ENCODE measurements around the gene ICAM2.

Gene ICAM2

DNA sequence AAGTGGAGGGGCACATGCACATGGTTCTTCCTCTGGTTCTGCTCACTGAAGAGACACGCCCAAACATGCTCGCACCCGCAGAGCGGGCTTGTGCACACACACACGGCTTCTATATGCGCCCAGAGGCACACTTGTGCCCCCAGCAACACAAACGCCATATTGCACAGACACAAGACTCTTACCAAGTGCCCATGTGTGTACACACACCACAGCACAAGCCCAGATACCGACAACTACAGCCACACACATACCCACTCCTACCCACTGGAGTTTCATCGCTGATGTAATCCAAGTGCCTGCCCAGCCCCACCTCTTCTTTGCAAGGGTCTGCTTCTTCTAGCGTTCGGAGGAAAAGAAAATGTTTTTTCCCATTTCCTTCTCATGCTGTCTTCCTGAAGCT, 28.8 kb downstream of the ICAM2 start:
- Histone ChIP-seq H2BK12ac (ENCODE audit: low read length in 2 of 2) (no peak overlapping the region), H3K9me3 (ENCODE audit: control insufficient read depth, low read length) (no peaks in the 10 kb centered on the region), H4K91ac (ENCODE audit: low read length) (no peak overlapping the region), H3K79me1 (replicated peaks; ENCODE audit: low read length, poor library complexity, severe bottlenecking) (no peaks in the 10 kb centered on the region), H3K4ac (ENCODE audit: low read depth in 1 of 2, low read length in 2 of 2) (no peak overlapping the region), H3K36me3 (ENCODE audit: control insufficient read depth in 1 of 2, insufficient read depth in 2 of 2, low read depth in 1 of 2, low read length in 2 of 2) (no peaks in the 10 kb centered on the region), H3K4me3 (ENCODE audit: insufficient read depth in 1 of 2, low read depth in 1 of 2, low read length in 2 of 2) (no peak overlapping the region), H3K27ac (ENCODE audit: low read length, poor library complexity, severe bottlenecking) (no peak overlapping the region), H3K18ac (ENCODE audit: low read depth in 1 of 2, low read length in 2 of 2) (no peak overlapping the region), H3K27me3 (ENCODE audit: control insufficient read depth in 1 of 2, insufficient read depth in 1 of 2, low read length in 2 of 2) (peaks cover 46 to 66% of the 10 kb centered on the region in 2 experiments), H2AFZ (ENCODE audit: low read depth, low read length) (no peak overlapping the region), H2BK120ac (ENCODE audit: low read depth, low read length) (no peak overlapping the region), H3K9ac (ENCODE audit: low read length) (no peak overlapping the region), H2BK5ac (ENCODE audit: low read depth, low read length, poor library complexity, severe bottlenecking) (no peak overlapping the region), H2BK15ac (ENCODE audit: low read depth, poor library complexity, severe bottlenecking) (no peak overlapping the region), H3K23ac (ENCODE audit: low read length in 2 of 2) (no peak overlapping the region), H3K4me2 (ENCODE audit: low read length, poor library complexity, severe bottlenecking) (no peak overlapping the region), H4K8ac (ENCODE audit: low read length) (no peak overlapping the region), H3K4me1 (ENCODE audit: control insufficient read depth, insufficient read depth, low read depth, low read length) (peaks cover 7% of the 10 kb centered on the region), H3K14ac (ENCODE audit: low read length in 2 of 2) (no peak overlapping the region), H2AK5ac (ENCODE audit: low read length, severe bottlenecking) (no peak overlapping the region)
- DNase-seq: no peak
- 92% methylated on average over 11 of the region's 11 CpGs for WGBS

DNA sequence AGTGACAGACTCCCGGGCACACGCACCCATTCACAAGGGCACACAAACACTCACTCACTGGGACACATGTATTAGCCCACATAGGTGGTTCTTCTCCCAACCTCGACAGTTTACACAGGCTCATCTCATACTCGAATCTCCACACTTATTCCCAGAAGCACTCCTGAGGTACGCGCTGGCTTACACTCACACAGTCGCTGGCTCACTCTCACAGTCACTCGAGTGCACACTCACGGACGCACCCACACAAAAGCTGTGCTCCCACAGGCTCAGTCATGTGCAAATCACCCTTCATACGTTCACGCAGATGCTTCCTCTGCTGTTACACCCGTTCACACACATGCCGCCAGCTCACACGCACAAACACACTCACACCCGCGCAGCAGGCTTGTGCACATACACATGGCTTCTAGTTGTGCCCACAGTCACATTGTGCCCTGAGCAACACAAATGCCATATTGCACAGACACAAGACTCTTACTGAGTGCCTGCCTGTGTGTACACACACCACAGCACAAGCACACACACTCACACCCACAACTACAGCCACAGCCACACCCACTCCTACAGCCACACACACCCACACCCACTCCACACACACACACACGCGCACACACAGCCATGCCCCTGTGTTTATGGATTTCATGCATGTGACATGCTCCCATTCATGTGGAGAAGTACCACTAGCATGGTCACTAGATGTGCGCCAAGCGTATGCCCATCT, 30.6 kb downstream of the ICAM2 start:
- H3K4me2 ChIP-seq (ENCODE audit: low read length, poor library complexity, severe bottlenecking): no peak overlapping the region
- no peak overlapping the region for H3K4ac ChIP-seq (ENCODE audit: low read depth in 1 of 2, low read length in 2 of 2)
- no peak overlapping the region for H2AFZ ChIP-seq (ENCODE audit: low read depth, low read length)
- H2BK120ac ChIP-seq (ENCODE audit: low read depth, low read length): no peak overlapping the region
- peak overlapping the region in 1 of 2 experiments; percentile 0 for H3K14ac ChIP-seq (ENCODE audit: low read length in 2 of 2)
- no peaks in the 10 kb centered on the region for H3K9me3 ChIP-seq (ENCODE audit: control insufficient read depth, low read length)
- H4K8ac ChIP-seq (ENCODE audit: low read length): no peak overlapping the region
- DNase-seq: no peak
- 93% methylated on average over 21 of the region's 21 CpGs for WGBS
- H2BK15ac ChIP-seq (ENCODE audit: low read depth, poor library complexity, severe bottlenecking): no peak overlapping the region
- no peak overlapping the region for H3K18ac ChIP-seq (ENCODE audit: low read depth in 1 of 2, low read length in 2 of 2)
- no peak overlapping the region for H4K91ac ChIP-seq (ENCODE audit: low read length)
- H3K9ac ChIP-seq (ENCODE audit: low read length): no peak overlapping the region
- H2BK5ac ChIP-seq (ENCODE audit: low read depth, low read length, poor library complexity, severe bottlenecking): no peak overlapping the region
- no peak overlapping the region for H2BK12ac ChIP-seq (ENCODE audit: low read length in 2 of 2)
- no peaks in the 10 kb centered on the region for H3K79me1 ChIP-seq (replicated peaks; ENCODE audit: low read length, poor library complexity, severe bottlenecking)
- H2AK5ac ChIP-seq (ENCODE audit: low read length, severe bottlenecking): no peak overlapping the region
- no peak overlapping the region for H3K23ac ChIP-seq (ENCODE audit: low read length in 2 of 2)
- H3K27ac ChIP-seq (ENCODE audit: low read length, poor library complexity, severe bottlenecking): no peak overlapping the region
- peaks cover 14% of the 10 kb centered on the region for H3K4me1 ChIP-seq (ENCODE audit: control insufficient read depth, insufficient read depth, low read depth, low read length)
- no peaks in the 10 kb centered on the region for H3K36me3 ChIP-seq (ENCODE audit: control insufficient read depth in 1 of 2, insufficient read depth in 2 of 2, low read depth in 1 of 2, low read length in 2 of 2)
- H3K4me3 ChIP-seq (ENCODE audit: insufficient read depth in 1 of 2, low read depth in 1 of 2, low read length in 2 of 2): no peak overlapping the region
- H3K27me3 ChIP-seq (ENCODE audit: control insufficient read depth in 1 of 2, insufficient read depth in 1 of 2, low read length in 2 of 2): peaks cover 38 to 52% of the 10 kb centered on the region in 2 experiments

DNA sequence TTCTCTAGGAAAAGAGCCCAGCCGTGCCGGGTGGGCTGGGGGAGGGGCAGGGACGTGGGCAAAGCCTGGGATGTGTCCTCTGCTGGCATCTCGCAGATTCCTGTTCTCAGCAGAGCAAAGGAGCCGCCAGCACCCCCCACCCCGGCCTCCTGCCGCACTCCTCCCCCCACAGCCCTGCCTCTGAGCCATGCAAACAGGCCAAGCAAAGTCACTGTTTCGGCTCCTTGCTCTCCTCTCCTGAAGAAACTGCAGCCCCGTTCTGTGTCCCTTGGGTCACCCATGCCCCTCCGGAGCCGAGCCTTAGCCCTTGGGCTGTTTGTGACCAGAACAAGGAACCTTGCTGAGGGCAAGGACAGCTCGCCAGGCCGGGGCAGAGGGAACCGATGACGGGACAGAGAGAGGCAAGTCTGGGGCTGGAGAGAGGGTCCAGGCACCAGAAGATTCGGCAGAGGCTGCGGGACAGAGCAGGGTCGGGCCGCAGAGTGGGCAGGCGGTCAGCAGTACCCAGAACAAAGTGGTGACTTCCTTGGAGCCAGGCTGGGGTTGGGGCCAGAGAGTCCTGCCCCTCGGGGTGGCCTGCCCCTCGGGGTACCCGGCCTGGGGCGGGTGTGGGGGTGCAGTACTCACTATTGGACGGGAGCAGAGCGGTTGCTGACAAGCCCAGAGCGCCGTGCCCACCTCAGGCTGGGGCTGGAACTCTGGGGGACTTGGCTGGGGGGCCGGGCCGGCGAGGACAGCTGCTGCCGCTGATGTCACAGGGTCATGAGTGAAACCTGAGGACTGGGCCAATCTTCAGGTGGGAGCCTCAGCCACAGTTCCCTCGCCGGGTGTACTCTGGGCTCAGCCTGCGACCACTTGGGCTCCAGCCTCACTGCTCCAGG, 31.5 kb downstream of the ICAM2 start:
- peak overlapping the region; percentile 2 for H4K91ac ChIP-seq (ENCODE audit: low read length)
- WGBS: 48% methylated on average over 35 of the region's 35 CpGs
- H3K4me2 ChIP-seq (ENCODE audit: low read length, poor library complexity, severe bottlenecking): no peak overlapping the region
- peak overlapping the region in 1 of 2 experiments; percentile 14 for H3K14ac ChIP-seq (ENCODE audit: low read length in 2 of 2)
- H3K4me1 ChIP-seq (ENCODE audit: control insufficient read depth, insufficient read depth, low read depth, low read length): peaks cover 16% of the 10 kb centered on the region
- peak overlapping the region; percentile 42 for H2AFZ ChIP-seq (ENCODE audit: low read depth, low read length)
- H2BK120ac ChIP-seq (ENCODE audit: low read depth, low read length): no peak overlapping the region
- peak overlapping the region; percentile 68 for H2BK15ac ChIP-seq (ENCODE audit: low read depth, poor library complexity, severe bottlenecking)
- no peak overlapping the region for H2AK5ac ChIP-seq (ENCODE audit: low read length, severe bottlenecking)
- H3K18ac ChIP-seq (ENCODE audit: low read depth in 1 of 2, low read length in 2 of 2): peak overlapping the region; percentile 4 to 25
- H3K9me3 ChIP-seq (ENCODE audit: control insufficient read depth, low read length): no peaks in the 10 kb centered on the region
- H4K8ac ChIP-seq (ENCODE audit: low read length): peak overlapping the region; percentile 80
- no peaks in the 10 kb centered on the region for H3K79me1 ChIP-seq (replicated peaks; ENCODE audit: low read length, poor library complexity, severe bottlenecking)
- peak overlapping the region in 1 of 2 experiments; percentile 25 for H2BK12ac ChIP-seq (ENCODE audit: low read length in 2 of 2)
- no peak overlapping the region for H3K27ac ChIP-seq (ENCODE audit: low read length, poor library complexity, severe bottlenecking)
- H3K9ac ChIP-seq (ENCODE audit: low read length): no peak overlapping the region
- H2BK5ac ChIP-seq (ENCODE audit: low read depth, low read length, poor library complexity, severe bottlenecking): no peak overlapping the region
- no peaks in the 10 kb centered on the region for H3K36me3 ChIP-seq (ENCODE audit: control insufficient read depth in 1 of 2, insufficient read depth in 2 of 2, low read depth in 1 of 2, low read length in 2 of 2)
- no peak for DNase-seq
- no peak overlapping the region for H3K4ac ChIP-seq (ENCODE audit: low read depth in 1 of 2, low read length in 2 of 2)
- H3K27me3 ChIP-seq (ENCODE audit: control insufficient read depth in 1 of 2, insufficient read depth in 1 of 2, low read length in 2 of 2): peaks cover 38 to 44% of the 10 kb centered on the region in 2 experiments
- H3K23ac ChIP-seq (ENCODE audit: low read length in 2 of 2): no peak overlapping the region
- no peak overlapping the region for H3K4me3 ChIP-seq (ENCODE audit: insufficient read depth in 1 of 2, low read depth in 1 of 2, low read length in 2 of 2)

DNA sequence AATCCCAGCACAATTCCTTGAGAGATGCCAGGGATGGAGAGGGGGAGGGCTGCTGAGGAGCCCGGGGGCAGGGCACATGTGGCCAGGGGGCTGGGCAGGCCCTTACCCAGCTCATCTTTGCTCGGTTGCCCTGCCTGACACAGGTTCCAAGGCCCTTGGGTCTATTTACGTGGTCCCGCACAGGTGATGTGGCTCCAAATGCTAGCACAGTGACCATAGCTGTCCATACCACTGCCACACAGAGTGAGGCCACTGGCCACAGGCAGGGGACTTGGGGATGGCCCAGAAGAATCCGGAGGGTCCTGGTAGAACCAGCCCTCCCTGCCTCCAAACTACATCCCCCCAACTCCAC, 32.3 kb downstream of the ICAM2 start:
- Histone ChIP-seq H3K14ac (ENCODE audit: low read length in 2 of 2) (no peak overlapping the region), H2BK15ac (ENCODE audit: low read depth, poor library complexity, severe bottlenecking) (no peak overlapping the region), H4K91ac (ENCODE audit: low read length) (no peak overlapping the region), H3K4me2 (ENCODE audit: low read length, poor library complexity, severe bottlenecking) (no peak overlapping the region), H3K79me1 (replicated peaks; ENCODE audit: low read length, poor library complexity, severe bottlenecking) (no peaks in the 10 kb centered on the region), H3K4me3 (ENCODE audit: insufficient read depth in 1 of 2, low read depth in 1 of 2, low read length in 2 of 2) (no peak overlapping the region), H3K36me3 (ENCODE audit: control insufficient read depth in 1 of 2, insufficient read depth in 2 of 2, low read depth in 1 of 2, low read length in 2 of 2) (no peaks in the 10 kb centered on the region), H3K4ac (ENCODE audit: low read depth in 1 of 2, low read length in 2 of 2) (no peak overlapping the region), H2BK5ac (ENCODE audit: low read depth, low read length, poor library complexity, severe bottlenecking) (no peak overlapping the region), H3K9me3 (ENCODE audit: control insufficient read depth, low read length) (no peaks in the 10 kb centered on the region), H3K4me1 (ENCODE audit: control insufficient read depth, insufficient read depth, low read depth, low read length) (peaks cover 16% of the 10 kb centered on the region), H3K18ac (ENCODE audit: low read depth in 1 of 2, low read length in 2 of 2) (no peak overlapping the region), H3K23ac (ENCODE audit: low read length in 2 of 2) (no peak overlapping the region), H4K8ac (ENCODE audit: low read length) (no peak overlapping the region), H2AK5ac (ENCODE audit: low read length, severe bottlenecking) (no peak overlapping the region), H3K9ac (ENCODE audit: low read length) (no peak overlapping the region), H3K27me3 (ENCODE audit: control insufficient read depth in 1 of 2, insufficient read depth in 1 of 2, low read length in 2 of 2) (peaks cover 31 to 38% of the 10 kb centered on the region in 2 experiments), H3K27ac (ENCODE audit: low read length, poor library complexity, severe bottlenecking) (no peak overlapping the region), H2BK12ac (ENCODE audit: low read length in 2 of 2) (no peak overlapping the region), H2BK120ac (ENCODE audit: low read depth, low read length) (no peak overlapping the region), H2AFZ (ENCODE audit: low read depth, low read length) (no peak overlapping the region)
- no peak for DNase-seq
- WGBS: 98% methylated on average over 5 of the region's 5 CpGs

All from mesenchymal stem cell (in vitro differentiated cells and primary cell).